Stimulated activated CD4-positive, alpha-beta T cell treated with anti-CD3 and anti-CD28 coated beads, Interleukin-4, amount 100 ng/mL, for 4 hours (primary cell): ENCODE measurements around the gene GLOD4.
A peak's percentile ranks its signal among the peaks of the same experiment; 100 is the strongest.
"Not testable (repeated sequence)": the region's sequence is repeated elsewhere in the genome, so short reads cannot be mapped to it uniquely, and the experiment has no call there.

Experiments used
- DNase-seq, 2 experiments: peaks; one replicate each; pipeline ENCODE4 v3.0.0-alpha.2; 2020

Gene GLOD4

GRCh38 chr17:781805-782731 is at the start of gene GLOD4, which contains the start of gene MRM3:
GLOD4 (minus strand) TSS chr17:782280; CDS start chr17:782255, 25 bp downstream.
MRM3 (plus strand) TSS chr17:782353; CDS start chr17:782379, 26 bp downstream.
- peak; percentile 91 to 96 for DNase-seq

GRCh38 chr17:830950-831349 is 48.9 kb upstream of the GLOD4 start:
- DNase-seq: no peak

- DNase-seq: no peak
Observed at GRCh38 chr17:830381-830780, 48.3 kb upstream of the GLOD4 start.

GRCh38 chr17:829614-830013 is 47.5 kb upstream of the GLOD4 start:
- DNase-seq: not testable (repeated sequence)

GRCh38 chr17:828761-829160 is 46.7 kb upstream of the GLOD4 start:
- DNase-seq: no peak

GRCh38 chr17:826778-827177 is 44.7 kb upstream of the GLOD4 start:
- DNase-seq: no peak

- DNase-seq: no peak
Observed at GRCh38 chr17:825216-825615, 43.1 kb upstream of the GLOD4 start.

- DNase-seq: no peak
Observed at GRCh38 chr17:824378-824777, 42.3 kb upstream of the GLOD4 start.

GRCh38 chr17:823501-823902 is 41.4 kb upstream of the GLOD4 start:
- DNase-seq: no peak

- DNase-seq: no peak
Observed at GRCh38 chr17:819251-819650, 37.2 kb upstream of the GLOD4 start.

- no peak for DNase-seq
Observed at GRCh38 chr17:814371-814770, 32.3 kb upstream of the GLOD4 start.

- DNase-seq: no peak
Observed at GRCh38 chr17:812638-813204, 30.6 kb upstream of the GLOD4 start.

- DNase-seq: no peak
Observed at GRCh38 chr17:811051-811784, 29.1 kb upstream of the GLOD4 start.

- no peak for DNase-seq
Observed at GRCh38 chr17:807523-808294, 25.6 kb upstream of the GLOD4 start.

GRCh38 chr17:806781-807522 is 24.9 kb upstream of the GLOD4 start:
- no peak for DNase-seq

GRCh38 chr17:806346-806745 is 24.3 kb upstream of the GLOD4 start:
- DNase-seq: no peak

GRCh38 chr17:805886-806285 is 23.8 kb upstream of the GLOD4 start:
- not testable (repeated sequence) for DNase-seq

GRCh38 chr17:804541-805435 is 22.7 kb upstream of the GLOD4 start:
- no peak for DNase-seq

- no peak for DNase-seq
Observed at GRCh38 chr17:802901-803881, 21.1 kb upstream of the GLOD4 start.

- no peak for DNase-seq
Observed at GRCh38 chr17:802481-802880, 20.4 kb upstream of the GLOD4 start.
